ENCODE results near the gene TSFM. TPM values are rescaled to one million over a fixed set of nuclear protein-coding genes. Genes with fewer than 3 reads are reported as not detected.
A peak's percentile ranks its signal among the peaks of the same experiment; 100 is the strongest.

The TSFM gene
- total and polyA plus RNA-seq, 9 of the 15 experiments (the other 6 are each of a cell fraction or from before 2014, with no cell fraction given), result 44.6 to 198 (median 60.2) TPM

DNA sequence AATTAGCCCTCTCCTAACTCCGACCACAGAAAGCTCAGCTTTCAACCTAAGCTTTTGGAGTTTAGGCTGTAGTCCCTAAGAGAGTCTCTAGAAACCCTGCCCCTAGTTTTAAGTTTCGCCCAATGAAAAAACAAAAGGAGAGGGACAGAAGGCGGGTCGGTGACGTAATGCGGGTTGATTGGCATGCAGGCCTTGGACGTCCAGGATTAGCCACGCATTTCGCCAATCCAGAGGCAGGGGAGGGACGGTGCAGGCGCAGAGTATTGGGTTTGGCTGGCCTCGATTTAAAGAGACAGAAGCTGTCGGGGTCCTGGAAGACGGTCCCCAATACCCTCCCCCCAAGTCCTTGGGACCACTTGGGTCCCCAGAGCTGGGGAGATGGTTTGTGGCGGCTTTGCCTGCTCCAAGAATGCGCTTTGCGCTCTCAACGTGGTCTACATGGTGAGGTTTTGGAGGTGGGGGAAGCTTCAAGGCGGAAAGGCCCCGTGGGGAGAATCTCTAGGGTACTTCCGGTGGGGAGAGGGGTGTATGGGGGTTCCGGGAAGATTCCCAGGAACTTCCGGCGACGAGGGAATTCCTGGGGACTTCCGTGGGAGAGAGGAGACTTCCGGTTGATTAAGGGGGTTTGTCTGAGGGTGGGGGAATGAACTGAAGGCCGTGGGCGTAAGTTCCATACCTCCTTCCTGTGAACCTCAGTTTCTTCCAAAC lies 37.7 kb upstream of the TSFM start, which contains the start of gene TSPAN31 (continued):
- TF ChIP-seq, protein P1, sequence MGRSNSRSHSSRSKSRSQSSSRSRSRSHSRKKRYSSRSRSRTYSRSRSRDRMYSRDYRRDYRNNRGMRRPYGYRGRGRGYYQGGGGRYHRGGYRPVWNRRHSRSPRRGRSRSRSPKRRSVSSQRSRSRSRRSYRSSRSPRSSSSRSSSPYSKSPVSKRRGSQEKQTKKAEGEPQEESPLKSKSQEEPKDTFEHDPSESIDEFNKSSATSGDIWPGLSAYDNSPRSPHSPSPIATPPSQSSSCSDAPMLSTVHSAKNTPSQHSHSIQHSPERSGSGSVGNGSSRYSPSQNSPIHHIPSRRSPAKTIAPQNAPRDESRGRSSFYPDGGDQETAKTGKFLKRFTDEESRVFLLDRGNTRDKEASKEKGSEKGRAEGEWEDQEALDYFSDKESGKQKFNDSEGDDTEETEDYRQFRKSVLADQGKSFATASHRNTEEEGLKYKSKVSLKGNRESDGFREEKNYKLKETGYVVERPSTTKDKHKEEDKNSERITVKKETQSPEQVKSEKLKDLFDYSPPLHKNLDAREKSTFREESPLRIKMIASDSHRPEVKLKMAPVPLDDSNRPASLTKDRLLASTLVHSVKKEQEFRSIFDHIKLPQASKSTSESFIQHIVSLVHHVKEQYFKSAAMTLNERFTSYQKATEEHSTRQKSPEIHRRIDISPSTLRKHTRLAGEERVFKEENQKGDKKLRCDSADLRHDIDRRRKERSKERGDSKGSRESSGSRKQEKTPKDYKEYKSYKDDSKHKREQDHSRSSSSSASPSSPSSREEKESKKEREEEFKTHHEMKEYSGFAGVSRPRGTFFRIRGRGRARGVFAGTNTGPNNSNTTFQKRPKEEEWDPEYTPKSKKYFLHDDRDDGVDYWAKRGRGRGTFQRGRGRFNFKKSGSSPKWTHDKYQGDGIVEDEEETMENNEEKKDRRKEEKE (IDR thresholded peaks at IDR 0.05; ENCODE audit: borderline replicate concordance in 1 of 2, control insufficient read depth in 1 of 2, low read depth in 2 of 2, low read length in 1 of 2), result no peak

DNA sequence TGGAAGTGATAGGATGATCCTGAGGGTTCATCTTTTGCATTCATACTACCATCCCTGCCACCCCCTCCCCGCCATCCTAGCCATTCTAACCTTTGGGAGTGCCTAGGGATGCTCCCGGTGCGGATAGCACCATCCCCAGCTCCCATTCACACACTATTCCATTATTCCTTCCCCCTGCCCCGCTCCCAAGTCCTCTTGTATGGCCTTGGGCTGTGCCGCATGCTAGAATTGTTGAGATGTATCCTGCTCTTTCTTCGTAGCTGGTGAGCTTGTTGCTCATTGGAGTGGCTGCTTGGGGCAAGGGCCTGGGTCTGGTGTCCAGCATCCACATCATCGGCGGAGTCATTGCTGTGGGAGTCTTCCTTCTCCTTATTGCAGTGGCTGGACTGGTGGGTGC lies 37.1 kb upstream of the TSFM start:
- no peaks in the 10 kb centered on the region for H3K9me1 ChIP-seq (ENCODE audit: control insufficient read depth, insufficient read depth, low read length)
- H3K4me3 ChIP-seq, result peak overlapping the region; percentile 59
- H3K9ac ChIP-seq (ENCODE audit: insufficient read depth in 1 of 2, low read depth in 2 of 2, low read length in 2 of 2), result peak overlapping the region; percentile 88 to 95
- ATAC-seq (peak; percentile 42), FAIRE-seq (no peak), DNase-seq (ENCODE audit: extremely low read depth in 1 of 4, low spot score in 3 of 4) (peak in 1 of 4 experiments; percentile 50)
- peak overlapping the region; percentile 84 for H3K27ac ChIP-seq (ENCODE audit: extremely low read depth, low read depth, low read length)
- H4K20me1 ChIP-seq (replicated peaks; ENCODE audit: control insufficient read depth, insufficient read depth, low read length), result no peaks in the 10 kb centered on the region
- H3K27me3 ChIP-seq (ENCODE audit: control insufficient read depth in 2 of 2, insufficient read depth in 2 of 2, low read length in 2 of 2), result peaks cover 0 to 3% of the 10 kb centered on the region in 2 experiments; a peak in 2 of 5 replicates
- peak overlapping the region; percentile 68; the same call in 1 of the 2 replicates for H2AFZ ChIP-seq (ENCODE audit: low read depth, low read length)
- no peaks in the 10 kb centered on the region for H3K9me3 ChIP-seq (replicated peaks; ENCODE audit: control insufficient read depth, insufficient read depth, low read depth, low read length)
- H3K79me2 ChIP-seq (ENCODE audit: control insufficient read depth, insufficient read depth, low read length), result peaks cover 24% of the 10 kb centered on the region
- H3K4me1 ChIP-seq (replicated peaks in 1 of 2; ENCODE audit: control insufficient read depth in 2 of 2, insufficient read depth in 2 of 2, low read length in 2 of 2), result peaks cover 10% of the 10 kb centered on the region in 2 experiments; a peak in 3 of 5 replicates
- POLR2A ChIA-PET, result interaction anchor here (0.6 to 2.5 kb wide), 13 partner anchors 9 to 226 kb away, joined by 3 to 15 read pairs (median 3); partner anchors contain the start of genes CYP27B1, DDIT3, EEF1AKMT3 and METTL1
- H3K36me3 ChIP-seq (ENCODE audit: control insufficient read depth, insufficient read depth, low read length), result peaks cover 45% of the 10 kb centered on the region
- in situ Hi-C loops (cut with MboI), result loop anchor here (10.0 kb wide), 1 partner anchor 431 kb away; no protein-coding TSS in a partner anchor
- CTCF ChIA-PET (ENCODE audit: low intra/inter-chr PET ratio), result no interaction called here
- intact Hi-C loops (cut with micrococcal nuclease), result no loop called here
- WGBS (ENCODE audit: insufficient coverage, low coverage, missing lambda C conversion rate), result 32% methylated on average over 8 of the region's 8 CpGs
- H3K4me2 ChIP-seq (ENCODE audit: insufficient read depth, low read length), result peak overlapping the region; percentile 88
- no TSS peak for BruUV-seq (replicated peaks)
- peak in 1 of 2 experiments; percentile 42; a peak in 2 of 4 replicates for TF ChIP-seq MAZ (CRISPR knock-in tag; conservative IDR thresholded peaks at IDR 0.05 in 1 of 2, IDR thresholded peaks at IDR 0.05 in 1 of 2)
- TF ChIP-seq PTBP1 (IDR thresholded peaks at IDR 0.05; ENCODE audit: low read depth, low read length), result 0 out of 2 replicates have a peak, but pooled peaks have one; percentile 10
- TF ChIP-seq, protein P2, sequence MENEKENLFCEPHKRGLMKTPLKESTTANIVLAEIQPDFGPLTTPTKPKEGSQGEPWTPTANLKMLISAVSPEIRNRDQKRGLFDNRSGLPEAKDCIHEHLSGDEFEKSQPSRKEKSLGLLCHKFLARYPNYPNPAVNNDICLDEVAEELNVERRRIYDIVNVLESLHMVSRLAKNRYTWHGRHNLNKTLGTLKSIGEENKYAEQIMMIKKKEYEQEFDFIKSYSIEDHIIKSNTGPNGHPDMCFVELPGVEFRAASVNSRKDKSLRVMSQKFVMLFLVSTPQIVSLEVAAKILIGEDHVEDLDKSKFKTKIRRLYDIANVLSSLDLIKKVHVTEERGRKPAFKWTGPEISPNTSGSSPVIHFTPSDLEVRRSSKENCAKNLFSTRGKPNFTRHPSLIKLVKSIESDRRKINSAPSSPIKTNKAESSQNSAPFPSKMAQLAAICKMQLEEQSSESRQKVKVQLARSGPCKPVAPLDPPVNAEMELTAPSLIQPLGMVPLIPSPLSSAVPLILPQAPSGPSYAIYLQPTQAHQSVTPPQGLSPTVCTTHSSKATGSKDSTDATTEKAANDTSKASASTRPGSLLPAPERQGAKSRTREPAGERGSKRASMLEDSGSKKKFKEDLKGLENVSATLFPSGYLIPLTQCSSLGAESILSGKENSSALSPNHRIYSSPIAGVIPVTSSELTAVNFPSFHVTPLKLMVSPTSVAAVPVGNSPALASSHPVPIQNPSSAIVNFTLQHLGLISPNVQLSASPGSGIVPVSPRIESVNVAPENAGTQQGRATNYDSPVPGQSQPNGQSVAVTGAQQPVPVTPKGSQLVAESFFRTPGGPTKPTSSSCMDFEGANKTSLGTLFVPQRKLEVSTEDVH (IDR thresholded peaks at IDR 0.05; ENCODE audit: low read depth, partially characterized antibody), result peak; percentile 32
- peak; percentile 96 for TF ChIP-seq POLR2AphosphoS2 (IDR thresholded peaks at IDR 0.05; ENCODE audit: low read length)
- TF ChIP-seq, protein P1 (IDR thresholded peaks at IDR 0.05; ENCODE audit: borderline replicate concordance in 1 of 2, control insufficient read depth in 1 of 2, low read depth in 2 of 2, low read length in 1 of 2), result 0 out of 4 replicates have a peak, but pooled peaks of 1 of the 2 experiments have one; percentile 59
- 0 out of 2 replicates have a peak, but pooled peaks have one; percentile 17 for TF ChIP-seq RBFOX2 (IDR thresholded peaks at IDR 0.05; ENCODE audit: low read depth, low read length)

Measured in K562 (cell line).